ENCODE measurements around the gene OR8I2.
"Not testable (repeated sequence)": the region's sequence is repeated elsewhere in the genome, so short reads cannot be mapped to it uniquely, and the experiment has no call there.

DNA sequence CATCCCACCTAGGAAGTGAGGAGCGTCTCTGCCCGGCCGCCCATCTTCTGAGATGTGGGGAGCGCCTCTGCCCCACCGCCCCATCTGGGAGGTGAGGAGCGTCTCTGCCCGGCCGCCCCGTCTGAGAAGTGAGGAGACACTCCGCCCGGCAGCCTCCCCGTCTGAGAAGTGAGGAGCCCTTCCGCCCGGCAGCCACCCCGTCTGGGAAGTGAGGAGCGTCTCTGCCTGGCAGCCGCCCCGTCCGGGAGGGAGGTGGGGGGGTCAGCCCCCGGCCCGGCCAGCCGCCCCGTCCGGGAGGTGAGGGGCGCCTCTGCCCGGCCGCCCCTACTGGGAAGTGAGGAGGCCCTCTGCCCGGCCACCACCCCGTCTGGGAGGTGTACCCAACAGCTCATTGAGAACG lies 50.6 kb downstream of the OR8I2 start:
- not testable (repeated sequence) for TF ChIP-seq CTCF, EP300 (IDR thresholded peaks at IDR 0.05)

All from tibial nerve (tissue), 4 donors.